PC-3 (cell line): ENCODE data around the gene UNC93B1. TPM values are rescaled to one million over a fixed set of nuclear protein-coding genes. Genes with fewer than 3 reads are reported as not detected.

Experiments
- ATAC-seq: fragments of 200-7000 bp; cut with Tn5 transposase; 2 replicates; pipeline ENCODE4 v1.9.1; 2020; ENCODE audit warnings: mild to moderate bottlenecking, moderate library complexity
- BruUV-seq: library from RNA; stranded (reverse); fragments of 400-500 nt; replicated peaks from 2 replicates; lab custom pipeline; 2021; lab: Mats Ljungman, UMichigan
- CTCF ChIA-PET: fragments of 300-600 bp; sonication (Branson Sonifier 250); formaldehyde crosslinking; loops from one replicate; lab custom pipeline; 2022; ENCODE audit warnings: antibody characterized with exemption; lab: Charles Lee
- POLR2A ChIA-PET: fragments of 300-600 bp; sonication (Branson Sonifier 250); formaldehyde crosslinking; loops from one replicate; lab custom pipeline; 2022; ENCODE audit warnings: antibody characterized with exemption; ENCODE audit not compliant: unreplicated experiment; lab: Charles Lee
- DNase-seq: peaks from one replicate; pipeline ENCODE4 v3.0.0-alpha.2; 2015
- H2AFZ ChIP-seq: fragments of 300-600 bp; sonication (generic); 2 replicates; pipeline ENCODE4 v1.6.0; 2016; ENCODE audit warnings: antibody characterized with exemption, low read length
- H3F3A ChIP-seq: fragments of 300-600 bp; sonication (generic); one replicate; pipeline ENCODE4 v1.6.0; 2017; ENCODE audit warnings: antibody characterized with exemption, low read length, control low read depth, mild to moderate bottlenecking; ENCODE audit not compliant: unreplicated experiment
- H3K27ac ChIP-seq: fragments of 300-600 bp; sonication (generic); 2 replicates; pipeline ENCODE4 v1.5.1; 2016; ENCODE audit warnings: mild to moderate bottlenecking, low read length
- H3K27me3 ChIP-seq: fragments of 300-600 bp; sonication (generic); 2 replicates; pipeline ENCODE4 v1.6.1; 2016; ENCODE audit warnings: low read length, mixed read lengths
- H3K36me3 ChIP-seq: fragments of 300-600 bp; sonication (generic); 2 replicates; pipeline ENCODE4 v1.6.1; 2016; ENCODE audit warnings: low read depth, mixed run types, low read length, mixed read lengths
- H3K4me1 ChIP-seq: fragments of 300-600 bp; sonication (generic); 2 replicates; pipeline ENCODE4 v1.5.1; 2016; ENCODE audit warnings: low read length; ENCODE audit not compliant: insufficient read depth
- H3K4me2 ChIP-seq: fragments of 300-600 bp; sonication (generic); 2 replicates; pipeline ENCODE4 v1.6.0; 2016; ENCODE audit warnings: low read length
- H3K4me3 ChIP-seq: fragments of 300-600 bp; sonication (generic); 2 replicates; pipeline ENCODE4 v1.5.1; 2016; ENCODE audit warnings: mild to moderate bottlenecking, low read length, mixed read lengths
- H3K79me2 ChIP-seq: fragments of 300-600 bp; sonication (generic); 2 replicates; pipeline ENCODE4 v1.6.1; 2017; ENCODE audit warnings: low read length, mixed read lengths
- H3K9ac ChIP-seq: fragments of 300-600 bp; sonication (generic); 2 replicates; pipeline ENCODE4 v1.6.0; 2016; ENCODE audit warnings: mild to moderate bottlenecking, low read length
- H3K9me2 ChIP-seq: fragments of 300-600 bp; sonication (generic); replicated peaks from 2 replicates; pipeline ENCODE4 v1.6.1; 2016; ENCODE audit warnings: mixed run types, low read length, mixed read lengths
- H3K9me3 ChIP-seq: fragments of 300-600 bp; sonication (generic); 2 replicates; pipeline ENCODE4 v1.6.1; 2016; ENCODE audit warnings: low read length, mixed read lengths
- H4K20me1 ChIP-seq: fragments of 300-600 bp; sonication (generic); 2 replicates; pipeline ENCODE4 v1.6.1; 2016; ENCODE audit warnings: low read length, mixed read lengths
- EZH2 ChIP-seq: fragments of 300-600 bp; sonication (generic); IDR thresholded peaks from one replicate; pipeline ENCODE4 v1.6.1; 2017; ENCODE audit warnings: antibody characterized with exemption, mild to moderate bottlenecking, low read length; ENCODE audit not compliant: unreplicated experiment
- EZH2phosphoT487 ChIP-seq: fragments of 300-600 bp; sonication (generic); IDR thresholded peaks from 2 replicates; pipeline ENCODE4 v1.6.1; 2018; ENCODE audit warnings: mild to moderate bottlenecking, antibody characterized with exemption, low read length, borderline replicate concordance
- intact Hi-C: fragments of 100-400 bp; cut with micrococcal nuclease; formaldehyde crosslinking; loops from 2 replicates; pipeline ENCODE4 v1.9.0; 2023
- total RNA-seq: library from RNA; depleted of rRNA; stranded (reverse); fragments of >200 nt; gene quantifications from 2 replicates; pipeline ENCODE4 v1.2.3, GENCODE V29; 2014
- TF ChIP-seq, protein P1 (sequence below): fragments of 300-600 bp; sonication (generic); conservative IDR thresholded peaks from 2 replicates; pipeline ENCODE4 v1.5.1; 2017; ENCODE audit warnings: antibody characterized with exemption, low read depth, mild to moderate bottlenecking, low read length

The UNC93B1 gene
- total RNA-seq, 1 experiment from 2014 or later, result 66.8 TPM

- ATAC-seq (peak; percentile 78), DNase-seq (peak; percentile 65)
- Histone ChIP-seq H4K20me1 (no peaks in the 10 kb centered on the region), H3K9me3 (no peaks in the 10 kb centered on the region), H2AFZ (no peak overlapping the region), H3K4me3 (no peak overlapping the region), H3K79me2 (no peaks in the 10 kb centered on the region), H3F3A (no peaks in the 10 kb centered on the region), H3K27me3 (no peaks in the 10 kb centered on the region), H3K27ac (peak overlapping the region; percentile 35), H3K9ac (no peak overlapping the region), H3K9me2 (no peaks in the 10 kb centered on the region), H3K4me1 (peaks cover 24% of the 10 kb centered on the region), H3K36me3 (peaks cover 9% of the 10 kb centered on the region; the same call in 1 of the 2 replicates), H3K4me2 (0 out of 2 replicates have a peak overlapping the region, but pooled peaks have one; percentile 6)
- intact Hi-C loops, result no loop called here
- TF ChIP-seq, protein P1, sequence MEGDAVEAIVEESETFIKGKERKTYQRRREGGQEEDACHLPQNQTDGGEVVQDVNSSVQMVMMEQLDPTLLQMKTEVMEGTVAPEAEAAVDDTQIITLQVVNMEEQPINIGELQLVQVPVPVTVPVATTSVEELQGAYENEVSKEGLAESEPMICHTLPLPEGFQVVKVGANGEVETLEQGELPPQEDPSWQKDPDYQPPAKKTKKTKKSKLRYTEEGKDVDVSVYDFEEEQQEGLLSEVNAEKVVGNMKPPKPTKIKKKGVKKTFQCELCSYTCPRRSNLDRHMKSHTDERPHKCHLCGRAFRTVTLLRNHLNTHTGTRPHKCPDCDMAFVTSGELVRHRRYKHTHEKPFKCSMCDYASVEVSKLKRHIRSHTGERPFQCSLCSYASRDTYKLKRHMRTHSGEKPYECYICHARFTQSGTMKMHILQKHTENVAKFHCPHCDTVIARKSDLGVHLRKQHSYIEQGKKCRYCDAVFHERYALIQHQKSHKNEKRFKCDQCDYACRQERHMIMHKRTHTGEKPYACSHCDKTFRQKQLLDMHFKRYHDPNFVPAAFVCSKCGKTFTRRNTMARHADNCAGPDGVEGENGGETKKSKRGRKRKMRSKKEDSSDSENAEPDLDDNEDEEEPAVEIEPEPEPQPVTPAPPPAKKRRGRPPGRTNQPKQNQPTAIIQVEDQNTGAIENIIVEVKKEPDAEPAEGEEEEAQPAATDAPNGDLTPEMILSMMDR, result peak; percentile 54
- no peak for TF ChIP-seq EZH2phosphoT487
- no TSS peak for BruUV-seq
- ChIA-PET CTCF (interaction anchor here (0.9 kb wide), 1 partner anchor 10 kb away, joined by 5 read pairs; the partner anchor contains the start of gene ALDH3B1), POLR2A (no interaction called here)
Observed at GRCh38 chr11:68020575-68020974, 16.7 kb upstream of the UNC93B1 start.

DNA sequence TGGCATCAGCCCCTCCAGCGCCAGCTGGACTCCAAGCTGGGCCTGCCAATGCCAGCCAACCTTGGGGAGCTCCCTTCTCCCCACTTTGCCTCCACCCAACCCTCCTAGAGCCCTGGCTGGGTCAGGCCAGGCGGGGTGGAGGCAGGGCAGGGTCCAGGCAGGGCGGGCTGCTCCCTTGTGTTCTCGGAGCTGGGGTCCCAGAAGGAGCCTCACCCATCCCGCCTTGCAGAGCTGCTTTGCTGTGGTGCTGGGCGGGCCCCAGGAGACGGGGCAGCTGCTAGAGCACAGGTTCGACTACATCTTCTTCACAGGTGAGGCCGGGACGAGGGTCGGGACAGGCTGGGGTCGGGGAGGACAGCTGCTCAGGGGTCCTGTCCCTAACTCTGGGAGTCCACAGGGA is 15.6 kb upstream of the UNC93B1 start:
- TF ChIP-seq EZH2phosphoT487 (no peak), EZH2 (no peak)
- TF ChIP-seq, protein P1, result no peak
- Histone ChIP-seq H2AFZ (no peak overlapping the region), H3K4me1 (peaks cover 35% of the 10 kb centered on the region), H3F3A (no peaks in the 10 kb centered on the region), H3K27ac (no peak overlapping the region), H3K9ac (no peak overlapping the region), H3K79me2 (no peaks in the 10 kb centered on the region), H3K4me2 (no peak overlapping the region), H4K20me1 (no peaks in the 10 kb centered on the region), H3K27me3 (no peaks in the 10 kb centered on the region), H3K4me3 (no peak overlapping the region), H3K9me2 (no peaks in the 10 kb centered on the region), H3K9me3 (no peaks in the 10 kb centered on the region), H3K36me3 (peaks cover 2% of the 10 kb centered on the region; the same call in 1 of the 2 replicates)
- DNase-seq (no peak), ATAC-seq (no peak)
- ChIA-PET CTCF (no interaction called here), POLR2A (interaction anchor here (0.9 kb wide), 1 partner anchor 10 kb away, joined by 3 read pairs; no protein-coding TSS in a partner anchor)
- no TSS peak for BruUV-seq
- intact Hi-C loops, result loop anchor here (10.0 kb wide), 1 partner anchor 195 kb away; the partner anchor contains the start of gene KMT5B

DNA sequence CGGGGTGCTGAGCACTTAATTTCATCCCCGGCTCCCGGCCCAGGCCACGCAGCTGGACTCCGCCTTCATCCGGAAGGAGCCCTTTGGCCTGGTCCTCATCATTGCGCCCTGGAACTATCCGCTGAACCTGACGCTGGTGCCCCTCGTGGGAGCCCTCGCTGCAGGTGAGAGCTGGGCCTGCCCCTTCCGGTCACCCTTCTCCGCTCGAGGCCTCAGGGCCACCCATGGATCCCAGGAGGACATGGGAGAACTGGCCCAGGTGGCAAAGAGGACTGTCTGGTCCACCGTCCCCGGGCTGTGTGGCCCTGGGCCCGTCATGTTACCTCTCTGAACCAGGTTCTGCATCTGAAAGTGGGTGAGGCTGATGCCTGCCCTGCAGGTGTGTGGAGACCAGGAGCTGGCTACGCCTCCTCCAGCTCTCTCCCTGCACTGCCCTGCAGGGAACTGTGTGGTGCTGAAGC is 14.9 kb upstream of the UNC93B1 start:
- H3K4me1 ChIP-seq, result peaks cover 42% of the 10 kb centered on the region
- ChIA-PET CTCF (no interaction called here), POLR2A (interaction anchor here (0.9 kb wide), 1 partner anchor 9 kb away, joined by 3 read pairs; no protein-coding TSS in a partner anchor)
- H3K79me2 ChIP-seq, result no peaks in the 10 kb centered on the region
- H3K9me3 ChIP-seq, result no peaks in the 10 kb centered on the region
- no peaks in the 10 kb centered on the region for H4K20me1 ChIP-seq
- ATAC-seq, result no peak
- no peaks in the 10 kb centered on the region for H3K36me3 ChIP-seq
- H3K4me3 ChIP-seq, result no peak overlapping the region
- TF ChIP-seq, protein P1, result no peak
- TF ChIP-seq EZH2phosphoT487 (no peak), EZH2 (no peak)
- no peak overlapping the region for H3K27ac ChIP-seq
- DNase-seq, result no peak
- no peak overlapping the region for H3K4me2 ChIP-seq
- H2AFZ ChIP-seq, result no peak overlapping the region
- BruUV-seq, result no TSS peak
- no peaks in the 10 kb centered on the region for H3K27me3 ChIP-seq
- H3K9ac ChIP-seq, result no peak overlapping the region
- peaks cover 4% of the 10 kb centered on the region for H3F3A ChIP-seq
- intact Hi-C loops, result loop anchor here (10.0 kb wide), 1 partner anchor 196 kb away; the partner anchor contains the start of gene KMT5B
- no peaks in the 10 kb centered on the region for H3K9me2 ChIP-seq
